Mammary epithelial cell (primary cell): ENCODE results near the gene EIF4G2.

ENCODE experiments used
- EZH2 ChIP-seq: IDR thresholded peaks from 2 replicates; pipeline ENCODE4 v1.6.1; 2012; ENCODE audit warnings: low read length, inconsistent platforms, borderline replicate concordance
- TF ChIP-seq, protein P1 (sequence below), 2 donors: IDR thresholded peaks in 1 of 2; conservative IDR thresholded peaks in 1 of 2; 2 replicates each; pipeline ENCODE4 v1.5.1; 2011 to 2012; ENCODE audit warnings: inconsistent platforms in 2 of 2, low read length in 2 of 2, mild to moderate bottlenecking in 2 of 2, control low read depth in 1 of 2, low read depth in 1 of 2; ENCODE audit not compliant: insufficient read depth in 1 of 2; ENCODE audit errors: extremely low read depth in 1 of 2

DNA sequence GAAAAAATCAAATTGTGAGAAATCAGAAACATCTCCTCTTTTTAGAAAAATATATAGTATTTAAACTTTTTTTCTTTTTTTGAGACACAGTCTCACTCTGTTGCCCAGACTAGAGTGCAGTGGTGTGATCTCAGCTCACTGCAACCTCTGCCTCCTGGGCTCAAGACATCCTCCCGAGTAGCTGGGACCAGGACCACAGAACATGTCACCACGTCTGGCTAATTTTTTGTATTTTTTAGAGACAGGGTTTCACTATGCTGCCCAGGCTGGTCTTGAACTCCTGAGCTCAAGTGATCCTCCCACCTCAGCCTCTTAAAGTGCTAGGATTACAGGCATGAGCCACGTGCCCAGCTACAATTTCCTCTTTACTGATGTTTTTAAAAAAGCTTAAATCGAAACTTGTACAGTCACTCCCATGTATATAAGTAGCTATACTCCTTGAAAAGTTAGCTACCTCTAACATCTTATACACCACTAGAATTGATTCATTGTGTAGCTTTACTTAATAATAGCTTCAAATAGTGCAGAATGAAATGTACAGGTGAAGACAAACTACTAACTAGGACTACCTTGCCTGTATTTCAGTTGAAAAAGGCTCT is 10.3 kb downstream of the EIF4G2 start:
- TF ChIP-seq, protein P1, sequence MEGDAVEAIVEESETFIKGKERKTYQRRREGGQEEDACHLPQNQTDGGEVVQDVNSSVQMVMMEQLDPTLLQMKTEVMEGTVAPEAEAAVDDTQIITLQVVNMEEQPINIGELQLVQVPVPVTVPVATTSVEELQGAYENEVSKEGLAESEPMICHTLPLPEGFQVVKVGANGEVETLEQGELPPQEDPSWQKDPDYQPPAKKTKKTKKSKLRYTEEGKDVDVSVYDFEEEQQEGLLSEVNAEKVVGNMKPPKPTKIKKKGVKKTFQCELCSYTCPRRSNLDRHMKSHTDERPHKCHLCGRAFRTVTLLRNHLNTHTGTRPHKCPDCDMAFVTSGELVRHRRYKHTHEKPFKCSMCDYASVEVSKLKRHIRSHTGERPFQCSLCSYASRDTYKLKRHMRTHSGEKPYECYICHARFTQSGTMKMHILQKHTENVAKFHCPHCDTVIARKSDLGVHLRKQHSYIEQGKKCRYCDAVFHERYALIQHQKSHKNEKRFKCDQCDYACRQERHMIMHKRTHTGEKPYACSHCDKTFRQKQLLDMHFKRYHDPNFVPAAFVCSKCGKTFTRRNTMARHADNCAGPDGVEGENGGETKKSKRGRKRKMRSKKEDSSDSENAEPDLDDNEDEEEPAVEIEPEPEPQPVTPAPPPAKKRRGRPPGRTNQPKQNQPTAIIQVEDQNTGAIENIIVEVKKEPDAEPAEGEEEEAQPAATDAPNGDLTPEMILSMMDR (conservative IDR thresholded peaks at IDR 0.05 in 1 of 2, IDR thresholded peaks at IDR 0.05 in 1 of 2; ENCODE audit: extremely low read depth in 1 of 2, insufficient read depth in 1 of 2, low read depth in 1 of 2, low read length in 2 of 2): no peak
- no peak for TF ChIP-seq EZH2
